Karpas-422 (cell line): ENCODE results near the gene SRSF11. TPM values are rescaled to one million over a fixed set of nuclear protein-coding genes. Genes with fewer than 3 reads are reported as not detected.

ENCODE experiments used
- DNase-seq: peaks from one replicate; pipeline ENCODE4 v3.0.0-alpha.2; 2015
- H2AFZ ChIP-seq: fragments of 200-600 bp; sonication (generic); 2 replicates; pipeline ENCODE4 v1.6.1; 2014; ENCODE audit warnings: antibody characterized with exemption, low read length, mixed read lengths
- H3K27ac ChIP-seq: fragments of 200-600 bp; sonication (generic); 2 replicates; pipeline ENCODE4 v1.5.1; 2014; ENCODE audit warnings: mild to moderate bottlenecking, low read length, moderate library complexity
- H3K27me3 ChIP-seq: fragments of 200-600 bp; sonication (generic); 2 replicates; pipeline ENCODE4 v1.6.1; 2014; ENCODE audit warnings: low read length, mixed read lengths
- H3K36me3 ChIP-seq: fragments of 200-600 bp; sonication (generic); 2 replicates; pipeline ENCODE4 v1.6.1; 2014; ENCODE audit warnings: low read length, mixed read lengths; ENCODE audit not compliant: insufficient read depth
- H3K4me1 ChIP-seq: fragments of 200-600 bp; sonication (generic); 2 replicates; pipeline ENCODE4 v1.6.1; 2014; ENCODE audit warnings: mild to moderate bottlenecking, low read length, mixed read lengths
- H3K4me2 ChIP-seq: fragments of 200-600 bp; sonication (generic); 2 replicates; pipeline ENCODE4 v1.6.1; 2014; ENCODE audit warnings: low read length, low read depth, mild to moderate bottlenecking; ENCODE audit not compliant: poor library complexity, severe bottlenecking
- H3K4me3 ChIP-seq: fragments of 200-600 bp; sonication (generic); 2 replicates; pipeline ENCODE4 v1.5.1; 2014; ENCODE audit warnings: mild to moderate bottlenecking, antibody characterized with exemption, low read length, mixed read lengths
- H3K79me2 ChIP-seq: fragments of 200-600 bp; sonication (generic); 2 replicates; pipeline ENCODE4 v1.6.1; 2014; ENCODE audit warnings: mild to moderate bottlenecking, low read length, mixed read lengths
- H3K9ac ChIP-seq: fragments of 200-600 bp; sonication (generic); 2 replicates; pipeline ENCODE4 v1.6.0; 2014; ENCODE audit warnings: low read length
- H3K9me2 ChIP-seq: fragments of 200-600 bp; sonication (generic), shearing (Covaris generic); replicated peaks from 2 replicates; pipeline ENCODE4 v1.6.0; 2014; ENCODE audit warnings: mild to moderate bottlenecking, low read length, moderate library complexity; ENCODE audit not compliant: insufficient read depth
- H3K9me3 ChIP-seq: fragments of 300-700, 200-600 bp; sonication (generic); 2 replicates; pipeline ENCODE4 v1.6.1; 2014; ENCODE audit warnings: low read length, mixed read lengths
- H4K20me1 ChIP-seq: fragments of 200-600 bp; sonication (generic); 2 replicates; pipeline ENCODE4 v1.6.1; 2014; ENCODE audit warnings: mild to moderate bottlenecking, antibody characterized with exemption, low read length, low read depth; ENCODE audit not compliant: insufficient read depth
- total RNA-seq: library from RNA; depleted of rRNA; stranded (reverse); fragments of >200 nt; shearing (Covaris generic); gene quantifications from 2 replicates; pipeline ENCODE4 v1.2.3, GENCODE V29; 2014; ENCODE audit warnings: low replicate concordance

SRSF11 gene
- total RNA-seq, 1 experiment from 2014 or later, result 327 TPM

- H3K9me2 ChIP-seq, result no peaks in the 10 kb centered on the region
- peaks cover 91% of the 10 kb centered on the region for H3K36me3 ChIP-seq
- H3K27ac ChIP-seq, result no peak overlapping the region
- H3K9me3 ChIP-seq, result no peaks in the 10 kb centered on the region
- no peak overlapping the region for H2AFZ ChIP-seq
- no peak overlapping the region for H3K4me2 ChIP-seq
- H4K20me1 ChIP-seq, result peaks cover 55% of the 10 kb centered on the region
- H3K4me1 ChIP-seq, result peaks cover 82% of the 10 kb centered on the region
- H3K9ac ChIP-seq, result no peak overlapping the region
- H3K27me3 ChIP-seq, result no peaks in the 10 kb centered on the region
- DNase-seq, result no peak
- peaks cover 99% of the 10 kb centered on the region for H3K79me2 ChIP-seq
- no peak overlapping the region for H3K4me3 ChIP-seq
These were observed 6.3 kb downstream of the SRSF11 start for GRCh38 chr1:70227439-70227838.

- Histone ChIP-seq H3K27me3 (no peaks in the 10 kb centered on the region), H3K27ac (peak overlapping the region; percentile 19; the same call in 1 of the 2 replicates), H3K36me3 (peaks cover 87% of the 10 kb centered on the region), H3K9me3 (no peaks in the 10 kb centered on the region), H3K9me2 (no peaks in the 10 kb centered on the region), H4K20me1 (peaks cover 44% of the 10 kb centered on the region), H3K79me2 (peaks cover 99% of the 10 kb centered on the region), H2AFZ (no peak overlapping the region), H3K4me3 (no peak overlapping the region), H3K4me2 (no peak overlapping the region), H3K9ac (no peak overlapping the region), H3K4me1 (peaks cover 70% of the 10 kb centered on the region)
- DNase-seq, result no peak
These were observed 7.5 kb downstream of the SRSF11 start for GRCh38 chr1:70228670-70229069.

- Histone ChIP-seq H3K9ac (no peak overlapping the region), H3K79me2 (peaks cover 96% of the 10 kb centered on the region), H3K27me3 (no peaks in the 10 kb centered on the region), H2AFZ (no peak overlapping the region), H3K27ac (no peak overlapping the region), H4K20me1 (peaks cover 24% of the 10 kb centered on the region), H3K4me2 (no peak overlapping the region), H3K36me3 (peaks cover 90% of the 10 kb centered on the region), H3K4me3 (no peak overlapping the region), H3K4me1 (peaks cover 46% of the 10 kb centered on the region), H3K9me3 (no peaks in the 10 kb centered on the region), H3K9me2 (no peaks in the 10 kb centered on the region)
- DNase-seq, result no peak
These were observed 10.3 kb downstream of the SRSF11 start for GRCh38 chr1:70231475-70231874.

- Histone ChIP-seq H3K9ac (no peak overlapping the region), H3K9me2 (no peaks in the 10 kb centered on the region), H4K20me1 (0 out of 2 replicates have a peak, but pooled peaks cover 12% of the 10 kb centered on the region), H3K4me1 (peaks cover 16% of the 10 kb centered on the region), H3K27ac (no peak overlapping the region), H2AFZ (no peak overlapping the region), H3K36me3 (peaks cover 86% of the 10 kb centered on the region), H3K27me3 (no peaks in the 10 kb centered on the region), H3K79me2 (peaks cover 87% of the 10 kb centered on the region), H3K4me3 (no peak overlapping the region), H3K4me2 (no peak overlapping the region), H3K9me3 (no peaks in the 10 kb centered on the region)
- DNase-seq, result no peak
These were observed 13.6 kb downstream of the SRSF11 start for GRCh38 chr1:70234733-70235132.

GRCh38 chr1:70239940-70240339 lies 18.8 kb downstream of the SRSF11 start:
- Histone ChIP-seq H3K27me3 (no peaks in the 10 kb centered on the region), H2AFZ (no peak overlapping the region), H3K36me3 (peaks cover 83% of the 10 kb centered on the region), H3K9ac (no peak overlapping the region), H3K4me2 (no peak overlapping the region), H3K9me3 (no peaks in the 10 kb centered on the region), H3K79me2 (peaks cover 76% of the 10 kb centered on the region), H3K9me2 (no peaks in the 10 kb centered on the region), H3K4me1 (peaks cover 4% of the 10 kb centered on the region; the same call in 1 of the 2 replicates), H3K4me3 (no peak overlapping the region), H4K20me1 (peaks cover 11% of the 10 kb centered on the region; the same call in 1 of the 2 replicates), H3K27ac (no peak overlapping the region)
- no peak for DNase-seq

GRCh38 chr1:70247122-70247521 lies 25.9 kb downstream of the SRSF11 start:
- Histone ChIP-seq H3K9me2 (no peaks in the 10 kb centered on the region), H3K4me1 (no peaks in the 10 kb centered on the region), H3K27ac (no peak overlapping the region), H3K36me3 (peaks cover 98% of the 10 kb centered on the region), H3K79me2 (peaks cover 51% of the 10 kb centered on the region), H3K4me3 (no peak overlapping the region), H4K20me1 (peaks cover 4% of the 10 kb centered on the region; the same call in 1 of the 2 replicates), H3K27me3 (no peaks in the 10 kb centered on the region), H3K9me3 (no peaks in the 10 kb centered on the region), H2AFZ (no peak overlapping the region), H3K4me2 (no peak overlapping the region), H3K9ac (no peak overlapping the region)
- no peak for DNase-seq

- Histone ChIP-seq H3K27ac (no peak overlapping the region), H3K4me1 (no peaks in the 10 kb centered on the region), H3K4me3 (no peak overlapping the region), H3K27me3 (no peaks in the 10 kb centered on the region), H3K9ac (no peak overlapping the region), H3K4me2 (no peak overlapping the region), H3K9me3 (no peaks in the 10 kb centered on the region), H3K36me3 (peaks cover 98% of the 10 kb centered on the region), H4K20me1 (peaks cover 4% of the 10 kb centered on the region; the same call in 1 of the 2 replicates), H3K9me2 (no peaks in the 10 kb centered on the region), H2AFZ (no peak overlapping the region), H3K79me2 (peaks cover 47% of the 10 kb centered on the region)
- no peak for DNase-seq
These were observed 26.6 kb downstream of the SRSF11 start for GRCh38 chr1:70247768-70248167.

GRCh38 chr1:70248729-70249128 lies 27.5 kb downstream of the SRSF11 start:
- Histone ChIP-seq H3K27me3 (no peaks in the 10 kb centered on the region), H3K4me1 (no peaks in the 10 kb centered on the region), H3K9me3 (no peaks in the 10 kb centered on the region), H3K27ac (no peak overlapping the region), H3K36me3 (peaks cover 94% of the 10 kb centered on the region), H3K9me2 (no peaks in the 10 kb centered on the region), H3K9ac (no peak overlapping the region), H3K4me3 (no peak overlapping the region), H4K20me1 (peaks cover 4% of the 10 kb centered on the region; the same call in 1 of the 2 replicates), H3K4me2 (no peak overlapping the region), H2AFZ (no peak overlapping the region), H3K79me2 (peaks cover 39% of the 10 kb centered on the region)
- DNase-seq, result no peak
